GM12891 (cell line): ENCODE results near the gene HAUS3.

Source experiments
- DNase-seq: peaks from one replicate; pipeline ENCODE4 v3.0.0; 2011; ENCODE audit warnings: low spot score; ENCODE audit not compliant: insufficient read length
- FAIRE-seq: peaks from 2 replicates; lab custom pipeline; 2011; peaks lifted over from hg19 to GRCh38; lab: Jason Lieb, UNC
- PAX5 ChIP-seq: IDR thresholded peaks from 2 replicates; pipeline ENCODE4 v1.6.1; 2011; ENCODE audit warnings: low read length, moderate library complexity, mild to moderate bottlenecking; ENCODE audit not compliant: insufficient read depth, severe bottlenecking
- POLR2A ChIP-seq: IDR thresholded peaks from 2 replicates; pipeline ENCODE4 v1.6.1; 2011; ENCODE audit warnings: low read depth, low read length, control low read depth
- POLR2AphosphoS5 ChIP-seq: IDR thresholded peaks from 2 replicates; pipeline ENCODE4 v1.6.1; 2011; ENCODE audit warnings: low read depth, low read length, control low read depth
- POU2F2 ChIP-seq: IDR thresholded peaks from 2 replicates; pipeline ENCODE4 v1.6.1; 2011; ENCODE audit warnings: low read depth, mild to moderate bottlenecking, control low read depth, low read length, moderate library complexity
- SPI1 ChIP-seq: IDR thresholded peaks from 2 replicates; pipeline ENCODE4 v1.6.1; 2011; ENCODE audit warnings: low read depth, low read length, control low read depth
- TAF1 ChIP-seq: IDR thresholded peaks from 2 replicates; pipeline ENCODE4 v1.6.1; 2011; ENCODE audit warnings: low read depth, low read length, control low read depth

Gene HAUS3

GRCh38 chr4:2274320-2275043 is 32.6 kb upstream of the HAUS3 start:
- TF ChIP-seq TAF1 (no peak), POU2F2 (no peak), POLR2A (no peak), SPI1 (no peak), POLR2AphosphoS5 (no peak), PAX5 (no peak)
- FAIRE-seq = no peak
- DNase-seq = no peak

- FAIRE-seq (no peak), DNase-seq (no peak)
- no peak for TF ChIP-seq POLR2A
Measured at GRCh38 chr4:2273657-2274319, 31.9 kb upstream of the HAUS3 start.

DNA sequence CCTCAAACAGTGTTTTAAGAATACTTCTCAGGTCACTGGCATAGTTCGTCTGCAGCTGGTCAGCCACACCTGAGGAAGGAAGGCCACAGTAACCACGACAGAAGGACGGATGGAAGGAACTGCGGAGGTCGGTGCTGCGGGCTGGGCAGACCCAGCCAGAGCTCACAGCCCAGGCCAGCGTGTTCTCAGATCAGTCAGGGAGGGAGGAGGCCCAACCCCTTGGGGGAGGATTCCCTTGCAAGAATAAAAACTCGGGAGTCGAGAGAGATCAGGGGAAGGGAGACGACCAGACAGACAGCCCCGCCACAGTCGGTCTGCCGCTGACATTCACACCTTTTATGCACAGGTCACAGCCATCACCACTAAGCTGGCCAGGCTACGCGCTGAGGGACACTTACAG is 31.3 kb upstream of the HAUS3 start:
- FAIRE-seq (no peak), DNase-seq (no peak)
- TF ChIP-seq POLR2A (no peak), PAX5 (no peak), TAF1 (no peak), SPI1 (no peak), POLR2AphosphoS5 (no peak), POU2F2 (no peak)

DNA sequence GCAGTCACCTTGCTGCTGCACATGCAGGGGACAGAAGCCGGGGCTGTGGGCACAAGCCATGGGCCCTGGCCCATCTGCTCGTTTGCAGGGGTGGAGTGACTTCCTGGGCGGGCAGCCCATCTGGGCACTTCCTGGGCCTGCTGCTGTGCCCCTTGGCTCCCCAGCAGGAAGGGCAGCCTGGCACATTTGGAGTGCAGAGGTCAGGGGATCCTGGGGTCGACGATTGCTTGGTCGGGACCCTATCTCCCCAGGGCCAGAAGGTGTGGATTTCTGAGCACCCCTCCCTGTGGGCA is 30.9 kb upstream of the HAUS3 start:
- FAIRE-seq (no peak), DNase-seq (no peak)
- TF ChIP-seq POLR2AphosphoS5 (no peak), POU2F2 (no peak), PAX5 (no peak), TAF1 (no peak), POLR2A (no peak), SPI1 (no peak)

DNA sequence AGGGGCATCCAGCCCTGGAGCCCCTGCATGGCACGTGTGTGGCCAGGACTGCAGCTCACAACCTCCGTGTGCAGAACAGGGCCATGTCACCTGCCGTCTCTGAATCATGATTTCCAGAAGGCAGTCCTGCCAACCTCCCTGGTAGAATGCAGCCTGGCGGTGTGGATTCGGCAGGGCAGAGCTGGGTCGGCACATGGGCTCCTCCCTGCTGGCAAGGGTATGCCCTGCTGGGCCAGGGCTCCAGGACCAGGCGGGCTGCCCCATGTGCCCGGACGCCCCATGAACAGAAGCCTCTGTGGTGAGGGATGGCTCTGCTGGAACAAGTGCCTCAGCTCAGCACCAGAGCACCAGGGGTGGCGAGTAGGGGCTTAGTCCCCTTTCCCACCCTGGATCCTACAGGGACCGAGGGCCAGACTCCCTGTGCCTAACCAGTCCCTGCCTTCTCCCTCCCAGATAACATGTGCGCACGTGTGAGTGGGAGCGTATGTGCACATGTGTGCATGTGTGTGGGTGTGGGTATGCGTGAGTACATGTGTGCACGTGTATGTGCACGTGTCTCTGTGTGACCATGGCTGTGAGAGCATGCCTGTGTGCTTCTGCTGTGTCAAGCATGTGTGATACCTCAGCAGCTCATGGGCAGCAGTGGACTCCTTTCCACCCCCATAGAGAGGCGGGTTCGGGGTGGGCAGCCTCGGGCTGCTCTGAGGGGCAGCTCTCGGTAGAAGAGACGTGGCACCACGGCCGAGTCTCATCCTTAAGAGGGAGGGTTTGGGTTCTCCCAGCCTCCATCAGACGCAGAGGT is 30.3 kb upstream of the HAUS3 start:
- TF ChIP-seq POLR2AphosphoS5 (no peak), SPI1 (no peak), TAF1 (no peak), PAX5 (no peak), POU2F2 (no peak), POLR2A (no peak)
- DNase-seq (no peak), FAIRE-seq (no peak)

DNA sequence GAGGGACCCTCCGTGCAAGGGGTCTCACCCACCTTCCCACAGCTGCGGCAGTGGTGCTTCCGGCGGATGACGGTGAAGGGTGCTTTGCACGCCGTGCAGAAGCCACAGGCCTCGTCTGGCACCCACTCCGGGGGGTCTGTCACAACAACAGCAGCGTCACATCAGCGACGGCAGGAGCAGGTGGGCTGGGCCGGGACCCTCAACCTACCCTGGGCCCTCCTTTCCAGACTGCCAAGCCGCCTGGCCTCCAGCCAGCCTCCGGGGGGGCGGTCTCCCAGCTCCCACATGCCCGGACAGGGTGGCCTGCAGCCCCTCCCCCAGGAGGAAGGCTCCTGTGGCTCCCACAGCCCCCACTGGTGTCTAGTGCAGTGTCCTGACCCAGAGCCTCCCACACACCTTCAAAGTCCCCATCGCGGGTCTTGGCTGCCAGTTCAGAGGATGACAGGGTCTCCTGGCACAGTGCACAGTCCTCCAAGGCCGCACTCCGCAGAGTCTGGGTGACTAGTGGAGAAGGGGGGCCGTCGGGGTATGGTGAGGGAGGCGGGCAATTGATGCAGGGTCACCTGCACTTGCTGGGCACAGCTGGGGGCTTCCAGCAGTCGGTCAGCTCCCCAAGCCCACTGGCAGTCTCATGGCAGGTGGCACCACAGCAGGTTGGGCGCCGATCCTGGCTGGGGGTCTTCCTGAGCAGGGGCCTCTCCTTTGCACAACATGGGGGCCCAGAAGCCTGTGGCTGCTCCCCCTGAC is 29.5 kb upstream of the HAUS3 start:
- DNase-seq (no peak), FAIRE-seq (no peak)
- TF ChIP-seq TAF1 (no peak), POLR2A (no peak), POU2F2 (no peak), PAX5 (no peak), POLR2AphosphoS5 (no peak), SPI1 (no peak)

DNA sequence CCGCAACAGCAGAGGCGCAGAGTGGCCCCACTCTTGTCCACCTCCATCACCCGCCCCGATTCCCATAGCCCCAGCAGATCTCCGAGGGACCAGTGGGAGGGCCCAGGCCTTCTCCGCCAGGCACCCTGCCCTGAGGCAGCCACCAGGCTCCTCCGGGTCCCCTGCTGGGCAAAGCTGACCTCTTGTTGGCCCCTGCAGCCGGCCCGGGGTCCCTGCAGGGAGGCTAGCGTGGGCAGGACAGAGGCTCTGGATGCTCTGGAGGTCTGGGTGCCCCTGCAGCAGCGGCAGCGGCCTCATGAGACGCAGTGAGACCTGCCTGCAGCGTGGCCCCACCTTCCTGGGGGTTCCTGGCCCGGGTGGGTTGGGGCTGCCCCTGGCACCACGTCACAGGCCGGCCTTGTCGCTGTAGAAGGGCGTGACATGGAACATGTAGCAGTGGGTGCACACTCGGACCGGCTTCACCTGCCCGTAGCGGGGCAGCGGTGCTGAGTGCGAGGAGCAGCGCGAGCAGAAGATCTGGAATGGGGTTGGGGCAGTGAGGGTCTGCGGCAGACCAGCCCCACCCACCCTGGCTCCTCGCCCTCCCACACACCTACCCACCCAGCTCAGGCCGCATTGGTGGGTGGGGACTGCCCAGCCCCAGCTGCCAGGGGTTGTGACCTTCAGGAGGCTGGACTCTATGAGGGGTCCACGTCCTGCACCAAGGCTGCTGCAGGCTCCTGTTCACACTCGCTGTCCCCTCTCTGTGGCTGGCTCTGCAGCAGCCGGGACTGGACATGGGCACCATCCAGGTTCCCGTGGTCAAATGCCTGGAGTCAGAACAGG is 28.6 kb upstream of the HAUS3 start:
- TF ChIP-seq TAF1 (no peak), SPI1 (no peak), POLR2A (no peak), PAX5 (no peak), POU2F2 (no peak), POLR2AphosphoS5 (no peak)
- FAIRE-seq = no peak
- no peak for DNase-seq

GRCh38 chr4:2269618-2270163 is 27.8 kb upstream of the HAUS3 start:
- TF ChIP-seq POU2F2 (no peak), POLR2AphosphoS5 (no peak), SPI1 (no peak), TAF1 (no peak), POLR2A (no peak), PAX5 (no peak)
- FAIRE-seq (no peak), DNase-seq (no peak)
